ENCODE data around the gene CCDC187. TPM values are rescaled to one million over a fixed set of nuclear protein-coding genes. Genes with fewer than 3 reads are reported as not detected.
"Not testable (repeated sequence)": the region's sequence is repeated elsewhere in the genome, so short reads cannot be mapped to it uniquely, and the experiment has no call there.

CCDC187 gene
- polyA plus RNA-seq, 1 donor (not counting 4 experiments of a cell fraction or from before 2014, with no cell fraction given), result 0.03 TPM

- FAIRE-seq (no peak), DNase-seq (ENCODE audit: low read depth, low spot score) (no peak)
- TF ChIP-seq CTCF (optimal IDR thresholded peaks at IDR 0.05 in 1 of 3, IDR thresholded peaks at IDR 0.05 in 1 of 3, conservative IDR thresholded peaks at IDR 0.05 in 1 of 3; ENCODE audit: extremely low read depth in 1 of 3, insufficient read depth in 2 of 3, low read length in 3 of 3) (no peak), EZH2 (IDR thresholded peaks at IDR 0.05; ENCODE audit: low read length) (no peak)
- no peak overlapping the region for H3K4me2 ChIP-seq (ENCODE audit: control insufficient read depth, extremely low read depth, insufficient read depth, low read depth, low read length)
- no peaks in the 10 kb centered on the region for H4K20me1 ChIP-seq (ENCODE audit: control insufficient read depth, extremely low read depth, insufficient read depth, low read length)
- no peaks in the 10 kb centered on the region for H3K9me1 ChIP-seq (ENCODE audit: control insufficient read depth, extremely low read depth, insufficient read depth, low read length)
- no peaks in the 10 kb centered on the region for H3K9me3 ChIP-seq (ENCODE audit: control insufficient read depth, low read depth, low read length)
- peaks cover 5% of the 10 kb centered on the region for H3K4me1 ChIP-seq (ENCODE audit: control insufficient read depth, extremely low read depth, insufficient read depth, low read length)
- dilution Hi-C loops (cut with MboI; ENCODE audit: extremely low pct_ligation_motif_present, low sequenced_read_pairs), result no loop called here
- H3K79me2 ChIP-seq (ENCODE audit: control insufficient read depth, insufficient read depth, low read length), result no peaks in the 10 kb centered on the region
- H2AFZ ChIP-seq (ENCODE audit: control insufficient read depth, low read length), result no peak overlapping the region
- H3K27ac ChIP-seq (ENCODE audit: control insufficient read depth, insufficient read depth, low read length), result no peak overlapping the region
- H3K4me3 ChIP-seq (ENCODE audit: control insufficient read depth in 2 of 3, extremely low read depth in 1 of 3, insufficient read depth in 2 of 3, low read depth in 1 of 3, low read length in 3 of 3), result no peak overlapping the region
- no peaks in the 10 kb centered on the region for H3K27me3 ChIP-seq (ENCODE audit: control insufficient read depth, extremely low read depth, insufficient read depth, low read length)
- no peak overlapping the region for H3K9ac ChIP-seq (ENCODE audit: control insufficient read depth, extremely low read depth, insufficient read depth, low read length)
- no peaks in the 10 kb centered on the region for H3K36me3 ChIP-seq (ENCODE audit: control insufficient read depth in 2 of 2, extremely low read depth in 1 of 2, insufficient read depth in 2 of 2, low read length in 2 of 2)
These were observed 48.8 kb upstream of the CCDC187 start for GRCh38 chr9:136352682-136353081.

DNA sequence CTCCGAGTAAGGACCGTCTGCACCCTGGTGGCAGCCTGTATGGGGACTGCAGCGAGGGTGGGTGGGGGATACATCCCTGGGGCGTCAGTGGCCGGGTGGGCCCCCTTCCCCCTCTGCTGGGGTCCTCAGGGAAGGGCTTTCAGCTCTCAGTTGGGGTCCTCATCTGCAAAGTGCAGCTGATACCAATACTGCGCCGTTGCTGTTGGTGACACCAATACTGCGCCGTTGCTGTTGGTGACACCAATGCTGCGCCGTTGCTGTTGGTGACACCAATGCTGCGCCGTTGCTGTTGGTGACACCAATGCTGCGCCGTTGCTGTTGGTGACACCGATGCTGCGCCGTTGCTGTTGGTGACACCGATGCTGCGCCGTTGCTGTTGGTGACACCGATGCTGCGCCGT lies 48.0 kb upstream of the CCDC187 start:
- DNase-seq (ENCODE audit: low read depth, low spot score); H3K9ac ChIP-seq (ENCODE audit: control insufficient read depth, extremely low read depth, insufficient read depth, low read length); H3K4me3 ChIP-seq (ENCODE audit: control insufficient read depth in 2 of 3, extremely low read depth in 1 of 3, insufficient read depth in 2 of 3, low read depth in 1 of 3, low read length in 3 of 3); FAIRE-seq; H2AFZ ChIP-seq (ENCODE audit: control insufficient read depth, low read length); H3K27me3 ChIP-seq (ENCODE audit: control insufficient read depth, extremely low read depth, insufficient read depth, low read length); H3K9me1 ChIP-seq (ENCODE audit: control insufficient read depth, extremely low read depth, insufficient read depth, low read length); H3K4me1 ChIP-seq (ENCODE audit: control insufficient read depth, extremely low read depth, insufficient read depth, low read length); H3K4me2 ChIP-seq (ENCODE audit: control insufficient read depth, extremely low read depth, insufficient read depth, low read depth, low read length); dilution Hi-C loops (cut with MboI; ENCODE audit: extremely low pct_ligation_motif_present, low sequenced_read_pairs); H3K27ac ChIP-seq (ENCODE audit: control insufficient read depth, insufficient read depth, low read length); H3K36me3 ChIP-seq (ENCODE audit: control insufficient read depth in 2 of 2, extremely low read depth in 1 of 2, insufficient read depth in 2 of 2, low read length in 2 of 2); H4K20me1 ChIP-seq (ENCODE audit: control insufficient read depth, extremely low read depth, insufficient read depth, low read length); H3K9me3 ChIP-seq (ENCODE audit: control insufficient read depth, low read depth, low read length); H3K79me2 ChIP-seq (ENCODE audit: control insufficient read depth, insufficient read depth, low read length): not testable (repeated sequence)

DNA sequence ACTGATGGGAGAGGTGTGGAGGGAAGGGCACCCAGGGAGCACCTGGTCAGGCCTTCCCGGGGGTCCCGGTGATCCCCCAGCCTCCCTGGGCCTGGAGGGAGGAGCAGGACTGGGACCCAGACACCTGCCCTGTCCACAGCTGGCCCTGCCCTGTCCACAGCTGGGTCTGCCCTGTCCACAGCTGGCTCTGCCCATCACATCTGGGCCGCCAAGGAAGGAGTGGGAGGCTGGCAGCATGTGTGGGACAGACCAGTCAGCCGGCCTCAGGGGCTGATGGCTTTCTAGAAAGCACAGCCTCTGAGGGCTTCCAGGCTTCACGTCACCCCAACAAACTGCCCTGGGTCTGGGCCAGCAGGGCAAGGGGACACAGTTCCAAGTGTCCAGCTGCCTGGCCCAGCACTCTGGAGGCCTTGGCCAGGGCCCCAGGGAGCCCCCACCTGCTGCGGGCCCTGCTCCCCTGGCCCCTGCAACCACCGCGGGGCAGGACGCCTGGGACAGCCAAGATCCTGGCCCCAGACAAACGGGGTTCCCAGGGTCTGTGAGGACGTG lies 47.4 kb upstream of the CCDC187 start:
- dilution Hi-C loops (cut with MboI; ENCODE audit: extremely low pct_ligation_motif_present, low sequenced_read_pairs), result no loop called here
- FAIRE-seq, result no peak

More for the DNA sequence above, 47.4 kb upstream of the CCDC187 start:
- Histone ChIP-seq H3K9ac (ENCODE audit: control insufficient read depth, extremely low read depth, insufficient read depth, low read length) (no peak overlapping the region), H3K9me1 (ENCODE audit: control insufficient read depth, extremely low read depth, insufficient read depth, low read length) (no peaks in the 10 kb centered on the region), H3K4me3 (ENCODE audit: control insufficient read depth in 2 of 3, extremely low read depth in 1 of 3, insufficient read depth in 2 of 3, low read depth in 1 of 3, low read length in 3 of 3) (no peak overlapping the region), H3K27me3 (ENCODE audit: control insufficient read depth, extremely low read depth, insufficient read depth, low read length) (no peaks in the 10 kb centered on the region), H3K27ac (ENCODE audit: control insufficient read depth, insufficient read depth, low read length) (no peak overlapping the region), H2AFZ (ENCODE audit: control insufficient read depth, low read length) (no peak overlapping the region), H4K20me1 (ENCODE audit: control insufficient read depth, extremely low read depth, insufficient read depth, low read length) (no peaks in the 10 kb centered on the region), H3K9me3 (ENCODE audit: control insufficient read depth, low read depth, low read length) (no peaks in the 10 kb centered on the region), H3K36me3 (ENCODE audit: control insufficient read depth in 2 of 2, extremely low read depth in 1 of 2, insufficient read depth in 2 of 2, low read length in 2 of 2) (no peaks in the 10 kb centered on the region), H3K79me2 (ENCODE audit: control insufficient read depth, insufficient read depth, low read length) (no peaks in the 10 kb centered on the region), H3K4me1 (ENCODE audit: control insufficient read depth, extremely low read depth, insufficient read depth, low read length) (peaks cover 8% of the 10 kb centered on the region), H3K4me2 (ENCODE audit: control insufficient read depth, extremely low read depth, insufficient read depth, low read depth, low read length) (no peak overlapping the region)
- no peak for DNase-seq (ENCODE audit: low read depth, low spot score)
- TF ChIP-seq CTCF (optimal IDR thresholded peaks at IDR 0.05 in 1 of 3, IDR thresholded peaks at IDR 0.05 in 1 of 3, conservative IDR thresholded peaks at IDR 0.05 in 1 of 3; ENCODE audit: extremely low read depth in 1 of 3, insufficient read depth in 2 of 3, low read length in 3 of 3), result no peak
